Mesenchymal stem cell (in vitro differentiated cells and primary cell): ENCODE data around the gene NOSIP.

Source experiments
- DNase-seq: peaks from one replicate; pipeline ENCODE4 v3.0.0-alpha.2; 2013
- H2AFZ ChIP-seq: one replicate; pipeline ENCODE4 v1.6.1; 2013; ENCODE audit warnings: low read depth, mild to moderate bottlenecking, control low read depth, inconsistent platforms, low read length, moderate library complexity
- H2AK5ac ChIP-seq: 2 replicates; pipeline ENCODE4 v1.6.1; 2013; ENCODE audit warnings: low read length, moderate library complexity, mild to moderate bottlenecking, inconsistent platforms; ENCODE audit not compliant: severe bottlenecking
- H2BK120ac ChIP-seq: one replicate; pipeline ENCODE4 v1.6.1; 2013; ENCODE audit warnings: low read depth, mild to moderate bottlenecking, inconsistent platforms, low read length, moderate library complexity
- H2BK12ac ChIP-seq, 2 experiments: one replicate each; pipeline ENCODE4 v1.6.1; 2013; ENCODE audit warnings: inconsistent platforms in 2 of 2, low read length in 2 of 2, mild to moderate bottlenecking in 2 of 2, moderate library complexity in 2 of 2, control low read depth in 1 of 2
- H2BK15ac ChIP-seq: one replicate; pipeline ENCODE4 v1.6.1; 2013; ENCODE audit warnings: mild to moderate bottlenecking, low read depth, inconsistent platforms; ENCODE audit not compliant: poor library complexity, severe bottlenecking
- H2BK5ac ChIP-seq: 2 replicates; pipeline ENCODE4 v1.6.1; 2013; ENCODE audit warnings: low read depth, mild to moderate bottlenecking, low read length, control low read depth, inconsistent platforms; ENCODE audit not compliant: poor library complexity, severe bottlenecking
- H3K14ac ChIP-seq, 2 experiments: one replicate each; pipeline ENCODE4 v1.6.1; 2013; ENCODE audit warnings: inconsistent platforms in 2 of 2, low read length in 2 of 2, control low read depth in 1 of 2, mild to moderate bottlenecking in 1 of 2, moderate library complexity in 1 of 2
- H3K18ac ChIP-seq, 2 experiments: one replicate each; pipeline ENCODE4 v1.6.1; 2013; ENCODE audit warnings: inconsistent platforms in 2 of 2, low read length in 2 of 2, control low read depth in 1 of 2, low read depth in 1 of 2, mild to moderate bottlenecking in 1 of 2
- H3K23ac ChIP-seq, 2 experiments: one replicate each; pipeline ENCODE4 v1.6.1; 2013; ENCODE audit warnings: inconsistent platforms in 2 of 2, low read length in 2 of 2, mild to moderate bottlenecking in 2 of 2, moderate library complexity in 2 of 2, control low read depth in 1 of 2
- H3K27ac ChIP-seq: 2 replicates; pipeline ENCODE4 v1.5.1; 2013; ENCODE audit warnings: mild to moderate bottlenecking, moderate library complexity, low read length, control low read depth, inconsistent platforms; ENCODE audit not compliant: poor library complexity, severe bottlenecking
- H3K27me3 ChIP-seq, 2 experiments: 2 replicates each; pipeline versions ENCODE4 v1.6.1 to v1.7.0; 2013; ENCODE audit warnings: low read length in 2 of 2, mild to moderate bottlenecking in 2 of 2, moderate library complexity in 2 of 2, control low read depth in 1 of 2, inconsistent platforms in 1 of 2; ENCODE audit not compliant: control insufficient read depth in 1 of 2, insufficient read depth in 1 of 2
- H3K36me3 ChIP-seq, 2 experiments: 2 replicates each; pipeline versions ENCODE4 v1.6.1 to v1.7.0; 2013; ENCODE audit warnings: low read length in 2 of 2, control low read depth in 1 of 2, inconsistent platforms in 1 of 2, low read depth in 1 of 2, mild to moderate bottlenecking in 1 of 2; ENCODE audit not compliant: insufficient read depth in 2 of 2, control insufficient read depth in 1 of 2
- H3K4ac ChIP-seq, 2 experiments: one replicate each; pipeline ENCODE4 v1.6.1; 2013; ENCODE audit warnings: inconsistent platforms in 2 of 2, low read length in 2 of 2, mild to moderate bottlenecking in 2 of 2, moderate library complexity in 2 of 2, control low read depth in 1 of 2, low read depth in 1 of 2
- H3K4me1 ChIP-seq: 2 replicates; pipeline ENCODE4 v1.6.1; 2013; ENCODE audit warnings: low read depth, low read length, control low read depth; ENCODE audit not compliant: control insufficient read depth, insufficient read depth
- H3K4me2 ChIP-seq: 2 replicates; pipeline ENCODE4 v1.6.1; 2013; ENCODE audit warnings: low read length, mild to moderate bottlenecking, inconsistent platforms; ENCODE audit not compliant: poor library complexity, severe bottlenecking
- H3K4me3 ChIP-seq, 2 experiments: 2 replicates each; pipeline versions ENCODE4 v1.5.1 to v1.7.0; 2013; ENCODE audit warnings: low read length in 2 of 2, mild to moderate bottlenecking in 2 of 2, control low read depth in 1 of 2, low read depth in 1 of 2; ENCODE audit not compliant: insufficient read depth in 1 of 2
- H3K79me1 ChIP-seq: replicated peaks from 2 replicates; pipeline ENCODE4 v1.6.1; 2013; ENCODE audit warnings: mild to moderate bottlenecking, control low read depth, low read length, inconsistent platforms; ENCODE audit not compliant: poor library complexity, severe bottlenecking
- H3K9ac ChIP-seq: 2 replicates; pipeline ENCODE4 v1.7.0; 2013; ENCODE audit warnings: mild to moderate bottlenecking, low read length, moderate library complexity
- H3K9me3 ChIP-seq: 2 replicates; pipeline ENCODE4 v1.7.0; 2013; ENCODE audit warnings: mild to moderate bottlenecking, low read length; ENCODE audit not compliant: control insufficient read depth
- H4K8ac ChIP-seq: one replicate; pipeline ENCODE4 v1.6.1; 2013; ENCODE audit warnings: inconsistent platforms, mild to moderate bottlenecking, low read length, moderate library complexity
- H4K91ac ChIP-seq: one replicate; pipeline ENCODE4 v1.6.1; 2013; ENCODE audit warnings: mild to moderate bottlenecking, low read length, inconsistent platforms
- WGBS: methylation state at CpG from one replicate; pipeline ENCODE4 v1.1.7; 2013; ENCODE audit warnings: mixed read lengths; 5-methylcytosine and 5-hydroxymethylcytosine counted together

Gene NOSIP

DNA sequence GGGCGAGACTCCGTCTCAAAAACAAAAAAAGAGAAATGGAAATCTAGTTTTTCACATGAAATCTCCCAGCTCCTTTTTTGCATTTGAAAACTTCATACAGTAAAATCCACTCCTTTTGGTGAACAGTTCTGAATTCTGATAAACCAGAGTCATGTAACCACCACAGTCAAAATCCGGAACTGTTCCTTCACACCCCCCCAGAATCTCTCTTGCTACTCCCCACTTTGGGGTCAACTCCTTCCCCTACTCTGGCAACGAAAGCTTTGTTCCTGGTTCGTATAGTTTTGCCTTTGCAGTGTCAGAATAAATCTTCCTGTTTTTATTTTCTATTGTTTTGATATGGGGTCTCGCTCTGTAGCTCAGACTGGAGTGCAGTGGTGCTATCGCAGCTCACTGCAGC is 28.8 kb downstream of the NOSIP start:
- no peak for DNase-seq
- Histone ChIP-seq H2BK12ac (no peak overlapping the region), H3K9me3 (no peaks in the 10 kb centered on the region), H2BK120ac (no peak overlapping the region), H3K18ac (no peak overlapping the region), H3K4me1 (peaks cover 2% of the 10 kb centered on the region), H3K27me3 (no peaks in the 10 kb centered on the region), H3K9ac (no peak overlapping the region), H3K27ac (no peak overlapping the region), H4K8ac (no peak overlapping the region), H4K91ac (no peak overlapping the region), H2AK5ac (no peak overlapping the region), H3K23ac (no peak overlapping the region), H3K36me3 (peaks cover 27 to 31% of the 10 kb centered on the region in 2 experiments), H3K4ac (no peak overlapping the region), H3K14ac (no peak overlapping the region), H3K4me3 (no peak overlapping the region), H3K79me1 (peaks cover 5% of the 10 kb centered on the region), H2BK15ac (no peak overlapping the region), H3K4me2 (no peak overlapping the region), H2AFZ (no peak overlapping the region), H2BK5ac (no peak overlapping the region)
- over 99% methylated on average over 6 of the region's 7 CpGs for WGBS

DNA sequence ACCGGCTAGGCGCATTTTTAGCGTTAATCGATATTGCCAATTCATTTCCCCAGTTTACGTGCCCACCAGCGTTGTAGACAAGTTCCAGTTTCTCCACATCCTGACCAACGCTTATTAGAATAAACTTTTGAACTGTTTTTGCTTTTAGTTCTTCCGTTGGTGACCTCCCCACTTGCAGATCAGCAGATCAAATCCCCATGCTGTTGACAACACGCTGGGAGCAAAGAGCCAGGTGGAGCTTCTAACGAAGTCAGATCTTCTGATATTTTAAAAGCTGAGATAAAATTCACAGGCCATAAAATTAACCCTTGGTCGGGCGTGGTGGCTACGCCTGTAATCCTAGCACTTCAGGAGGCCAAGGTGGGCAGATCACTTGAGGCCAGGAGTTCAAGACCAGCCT is 31.3 kb downstream of the NOSIP start:
- WGBS, result 90% methylated on average over 13 of the region's 13 CpGs

DNA sequence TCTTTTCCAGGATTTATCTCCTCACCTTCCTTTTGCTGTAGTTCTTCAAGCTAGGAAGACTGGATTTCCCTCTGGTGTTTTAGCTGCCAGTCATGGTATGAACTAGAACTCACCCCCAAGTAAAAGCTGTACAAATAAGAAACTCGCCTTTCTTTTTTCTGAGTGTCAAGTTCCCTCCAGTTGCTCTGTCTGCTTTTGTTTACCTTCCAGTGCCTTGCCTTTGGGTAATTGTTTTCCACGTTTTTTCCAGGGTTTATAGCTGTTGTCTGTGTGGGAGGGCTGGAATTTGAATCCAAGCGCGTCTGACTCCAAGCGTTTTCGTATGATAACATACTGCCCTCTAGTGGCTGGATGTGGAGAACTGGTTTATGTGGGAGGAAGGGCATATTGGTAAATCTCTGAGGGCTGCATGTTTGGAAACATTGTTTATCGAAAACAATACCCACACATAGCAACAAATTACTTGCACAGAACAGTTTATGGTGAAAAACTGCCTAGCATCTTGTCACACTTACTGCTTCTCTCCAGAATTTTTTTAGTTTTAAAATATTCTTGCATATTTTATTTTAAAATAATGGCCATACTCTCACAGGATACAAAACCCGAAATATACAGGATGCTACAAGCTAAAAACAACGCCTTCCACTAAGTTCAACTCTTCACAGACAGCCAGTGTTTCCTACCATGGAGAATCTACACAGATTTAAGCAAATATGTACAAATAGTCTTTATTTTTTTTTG is 33.4 kb downstream of the NOSIP start:
- H3K9me3 ChIP-seq, result no peaks in the 10 kb centered on the region
- whole genome bisulfite sequencing, result 28% methylated on average over 7 of the region's 9 CpGs
- peak; percentile 93 for DNase-seq

More for the DNA sequence above, 31.3 kb downstream of the NOSIP start:
- H2BK12ac ChIP-seq, result no peak overlapping the region
- no peak overlapping the region for H3K4me3 ChIP-seq
- H4K91ac ChIP-seq, result no peak overlapping the region
- H2BK120ac ChIP-seq, result no peak overlapping the region
- H3K4me1 ChIP-seq, result peaks cover 4% of the 10 kb centered on the region
- H3K27ac ChIP-seq, result no peak overlapping the region
- no peak overlapping the region for H3K4me2 ChIP-seq
- H3K79me1 ChIP-seq, result no peaks in the 10 kb centered on the region
- H2AK5ac ChIP-seq, result no peak overlapping the region
- H3K14ac ChIP-seq, result no peak overlapping the region
- H4K8ac ChIP-seq, result peak overlapping the region; percentile 64
- H3K9ac ChIP-seq, result no peak overlapping the region
- no peak for DNase-seq
- no peak overlapping the region for H2AFZ ChIP-seq
- H3K18ac ChIP-seq, result no peak overlapping the region
- H2BK5ac ChIP-seq, result no peak overlapping the region
- no peak overlapping the region for H3K4ac ChIP-seq
- H2BK15ac ChIP-seq, result no peak overlapping the region
- H3K9me3 ChIP-seq, result no peaks in the 10 kb centered on the region
- no peaks in the 10 kb centered on the region for H3K27me3 ChIP-seq
- no peak overlapping the region for H3K23ac ChIP-seq
- peaks cover 9 to 15% of the 10 kb centered on the region in 2 experiments for H3K36me3 ChIP-seq

DNA sequence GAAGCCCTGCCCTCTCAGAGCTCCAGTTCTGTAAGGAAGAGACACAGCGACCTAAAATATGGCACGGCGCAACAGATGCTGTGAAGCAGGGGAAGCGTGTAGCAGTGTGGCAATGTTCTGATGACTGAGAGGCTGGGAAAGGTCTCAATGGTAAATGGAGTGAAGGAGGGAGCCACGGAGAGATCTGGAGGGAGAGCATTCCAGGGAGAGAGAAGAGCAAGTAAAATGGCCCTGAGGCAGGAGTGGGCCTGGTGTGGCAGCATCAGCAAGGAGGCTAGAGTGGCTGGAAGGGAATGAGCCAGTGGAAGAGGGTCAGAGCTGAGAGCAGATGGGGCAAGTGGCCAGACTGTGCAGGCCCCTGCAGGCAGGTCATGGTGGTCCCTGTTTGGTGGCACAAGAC is 36.2 kb downstream of the NOSIP start:
- Histone ChIP-seq H2BK5ac (no peak overlapping the region), H3K4me1 (peaks cover 3% of the 10 kb centered on the region), H3K18ac (no peak overlapping the region), H3K14ac (no peak overlapping the region), H3K9me3 (no peaks in the 10 kb centered on the region), H3K4ac (no peak overlapping the region), H3K27ac (no peak overlapping the region), H2BK120ac (no peak overlapping the region), H3K4me2 (no peak overlapping the region), H2BK15ac (no peak overlapping the region), H4K91ac (no peak overlapping the region), H2AK5ac (no peak overlapping the region), H3K23ac (no peak overlapping the region), H3K79me1 (no peaks in the 10 kb centered on the region), H3K9ac (no peak overlapping the region), H3K27me3 (no peaks in the 10 kb centered on the region), H2AFZ (no peak overlapping the region), H3K36me3 (peaks cover 4 to 36% of the 10 kb centered on the region in 2 experiments), H2BK12ac (no peak overlapping the region), H4K8ac (no peak overlapping the region), H3K4me3 (no peak overlapping the region)
- DNase-seq, result no peak
- 82% methylated on average over 5 of the region's 5 CpGs for WGBS

More for the DNA sequence above, 33.4 kb downstream of the NOSIP start:
- H3K4me2 ChIP-seq, result no peak overlapping the region
- peaks cover 3 to 23% of the 10 kb centered on the region in 2 experiments for H3K36me3 ChIP-seq
- no peak overlapping the region for H2BK120ac ChIP-seq
- no peak overlapping the region for H3K18ac ChIP-seq
- no peak overlapping the region for H2BK12ac ChIP-seq
- H3K27ac ChIP-seq, result no peak overlapping the region
- no peaks in the 10 kb centered on the region for H3K79me1 ChIP-seq
- H3K4me1 ChIP-seq, result peaks cover 3% of the 10 kb centered on the region
- H3K9ac ChIP-seq, result peak overlapping the region; percentile 67
- H2AK5ac ChIP-seq, result no peak overlapping the region
- H3K23ac ChIP-seq, result no peak overlapping the region
- H4K91ac ChIP-seq, result no peak overlapping the region
- H3K27me3 ChIP-seq, result no peaks in the 10 kb centered on the region
- H2BK15ac ChIP-seq, result no peak overlapping the region
- H3K4ac ChIP-seq, result no peak overlapping the region
- H2BK5ac ChIP-seq, result no peak overlapping the region
- H4K8ac ChIP-seq, result no peak overlapping the region
- H3K14ac ChIP-seq, result no peak overlapping the region
- H3K4me3 ChIP-seq, result no peak overlapping the region
- no peak overlapping the region for H2AFZ ChIP-seq
